ENCODE results near the gene IQSEC1. TPM values are rescaled to one million over a fixed set of nuclear protein-coding genes. Genes with fewer than 3 reads are reported as not detected.

Gene IQSEC1
- total and polyA plus RNA-seq, 2 experiments from 2014 or later: 21.2 to 24.7 TPM

DNA sequence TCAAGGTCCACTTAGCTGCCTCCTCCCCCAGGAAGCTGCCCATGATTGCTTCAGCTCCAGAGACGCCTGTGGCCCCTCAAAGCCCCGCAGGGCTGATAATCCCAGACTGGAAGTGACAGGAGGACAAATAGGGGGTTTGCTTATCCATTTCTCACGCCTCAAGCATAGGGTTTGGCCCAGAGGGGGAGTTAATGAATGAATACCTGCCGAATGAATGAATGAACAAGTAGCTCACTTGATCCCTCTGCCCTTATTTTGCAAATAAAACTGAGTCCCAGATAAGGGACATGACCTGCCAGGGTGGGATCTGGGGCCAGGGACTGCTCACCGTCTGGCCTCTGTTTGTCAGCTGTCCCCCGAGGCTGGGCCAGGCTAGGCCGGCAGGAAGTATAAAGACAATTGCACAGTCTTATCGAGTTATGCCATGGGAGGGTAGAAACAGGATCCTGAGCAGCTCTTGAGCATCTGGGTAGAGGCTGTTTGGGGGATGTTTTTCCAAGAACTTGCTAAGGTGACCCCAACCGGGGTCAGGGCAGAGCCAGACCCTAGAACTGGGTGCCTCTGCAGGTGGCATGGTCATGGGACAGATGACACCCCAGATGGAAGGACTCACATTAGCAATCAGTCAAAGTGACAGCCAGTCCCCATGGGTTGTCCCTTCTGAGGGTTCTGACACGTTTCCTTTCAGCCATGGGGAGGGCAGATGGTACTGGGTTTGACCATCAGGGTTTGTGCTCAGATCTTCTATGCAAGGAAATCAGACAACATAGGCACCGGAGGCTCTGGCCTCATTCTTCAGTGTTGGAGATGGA, 45.0 kb downstream of the IQSEC1 start:
- Histone ChIP-seq H3K79me2 (no peaks in the 10 kb centered on the region), H3K9me2 (replicated peaks; ENCODE audit: insufficient read depth) (no peaks in the 10 kb centered on the region), H3K9me3 (ENCODE audit: low read depth) (no peaks in the 10 kb centered on the region), H3K27ac (no peak overlapping the region), H2AFZ (no peak overlapping the region), H3K4me1 (ENCODE audit: insufficient read depth) (no peaks in the 10 kb centered on the region), H3K4me2 (no peak overlapping the region), H3K36me3 (replicated peaks; ENCODE audit: insufficient read depth, low read depth) (no peaks in the 10 kb centered on the region), H3K4me3 (no peak overlapping the region), H3K27me3 (no peaks in the 10 kb centered on the region), H4K20me1 (ENCODE audit: insufficient read depth, poor library complexity, severe bottlenecking) (no peaks in the 10 kb centered on the region)
- 68% methylated on average over 11 of the region's 11 CpGs for WGBS (ENCODE audit: low lambda C conversion rate, missing lambda C conversion rate)
- TF ChIP-seq EZH2phosphoT487 (IDR thresholded peaks at IDR 0.05; ENCODE audit: low read depth, severe bottlenecking, unreplicated experiment): no peak
- TF ChIP-seq CTCF (IDR thresholded peaks at IDR 0.05; ENCODE audit: poor library complexity): no peak
- no peak for TF ChIP-seq EZH2 (IDR thresholded peaks at IDR 0.05; ENCODE audit: borderline replicate concordance)
- no peak for DNase-seq (ENCODE audit: low spot score)

DNA sequence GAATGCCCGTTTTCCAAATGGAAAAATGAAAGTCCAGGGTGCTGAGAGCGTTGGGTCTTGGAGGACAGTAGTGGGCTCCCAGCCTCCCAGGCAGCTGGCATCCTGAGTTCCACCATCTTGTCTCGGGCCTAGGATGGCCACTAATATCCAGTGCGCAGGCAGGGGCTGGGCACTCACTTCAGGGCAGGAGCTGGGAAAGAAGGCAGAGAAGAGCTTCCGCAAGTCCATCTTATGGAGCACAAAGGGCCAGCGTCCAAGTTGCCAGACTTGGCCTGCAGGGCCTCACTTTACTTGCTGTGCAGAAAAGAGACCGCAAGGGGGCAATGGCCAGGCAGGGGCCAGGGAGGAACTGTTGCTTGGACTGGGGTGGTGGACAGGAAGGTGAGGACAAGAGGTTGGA, 46.1 kb downstream of the IQSEC1 start:
- DNase-seq (ENCODE audit: low spot score): no peak
- no peak overlapping the region for H3K4me2 ChIP-seq
- no peak overlapping the region for H3K27ac ChIP-seq
- H3K79me2 ChIP-seq: no peaks in the 10 kb centered on the region
- H2AFZ ChIP-seq: no peak overlapping the region
- H4K20me1 ChIP-seq (ENCODE audit: insufficient read depth, poor library complexity, severe bottlenecking): no peaks in the 10 kb centered on the region
- H3K4me3 ChIP-seq: no peak overlapping the region
- no peaks in the 10 kb centered on the region for H3K27me3 ChIP-seq
- WGBS (ENCODE audit: low lambda C conversion rate, missing lambda C conversion rate): 86% methylated on average over 7 of the region's 7 CpGs
- H3K36me3 ChIP-seq (replicated peaks; ENCODE audit: insufficient read depth, low read depth): no peaks in the 10 kb centered on the region
- H3K9me2 ChIP-seq (replicated peaks; ENCODE audit: insufficient read depth): no peaks in the 10 kb centered on the region
- no peaks in the 10 kb centered on the region for H3K9me3 ChIP-seq (ENCODE audit: low read depth)
- TF ChIP-seq EZH2 (IDR thresholded peaks at IDR 0.05; ENCODE audit: borderline replicate concordance) (no peak), EZH2phosphoT487 (IDR thresholded peaks at IDR 0.05; ENCODE audit: low read depth, severe bottlenecking, unreplicated experiment) (no peak), CTCF (IDR thresholded peaks at IDR 0.05; ENCODE audit: poor library complexity) (no peak)
- peaks cover 2% of the 10 kb centered on the region for H3K4me1 ChIP-seq (ENCODE audit: insufficient read depth)

DNA sequence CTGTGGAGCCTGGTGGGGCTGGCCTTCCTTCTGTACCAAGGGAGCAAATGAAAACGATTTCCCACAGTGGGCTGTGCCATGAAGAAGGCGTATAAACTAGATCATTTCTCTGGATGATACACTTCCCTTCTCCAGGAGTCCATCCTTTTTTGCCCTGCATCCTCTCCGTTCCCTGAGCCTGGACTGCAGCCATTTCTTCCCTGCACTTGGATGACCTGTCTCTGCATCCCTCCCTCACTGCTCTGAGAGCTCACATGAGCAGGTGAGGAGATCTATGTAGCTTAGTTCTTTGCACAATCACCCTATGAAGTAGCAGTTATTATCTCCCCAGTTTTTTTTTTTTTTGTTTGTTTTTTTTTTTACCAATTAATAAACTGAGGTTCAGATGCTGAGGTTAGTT, 46.7 kb downstream of the IQSEC1 start:
- Histone ChIP-seq H3K27ac (no peak overlapping the region), H3K79me2 (no peaks in the 10 kb centered on the region), H3K27me3 (no peaks in the 10 kb centered on the region), H3K36me3 (replicated peaks; ENCODE audit: insufficient read depth, low read depth) (no peaks in the 10 kb centered on the region), H3K9me3 (ENCODE audit: low read depth) (no peaks in the 10 kb centered on the region), H3K4me1 (ENCODE audit: insufficient read depth) (peaks cover 8% of the 10 kb centered on the region), H3K4me2 (no peak overlapping the region), H3K9me2 (replicated peaks; ENCODE audit: insufficient read depth) (no peaks in the 10 kb centered on the region), H2AFZ (no peak overlapping the region), H3K4me3 (no peak overlapping the region), H4K20me1 (ENCODE audit: insufficient read depth, poor library complexity, severe bottlenecking) (no peaks in the 10 kb centered on the region)
- TF ChIP-seq EZH2 (IDR thresholded peaks at IDR 0.05; ENCODE audit: borderline replicate concordance) (no peak), EZH2phosphoT487 (IDR thresholded peaks at IDR 0.05; ENCODE audit: low read depth, severe bottlenecking, unreplicated experiment) (no peak), CTCF (IDR thresholded peaks at IDR 0.05; ENCODE audit: poor library complexity) (no peak)
- WGBS (ENCODE audit: low lambda C conversion rate, missing lambda C conversion rate): 95% methylated on average over 3 of the region's 3 CpGs
- DNase-seq (ENCODE audit: low spot score): no peak

All from hepatocyte (in vitro differentiated cells).